Measurements from ENCODE around the gene SPATA24. TPM values are rescaled to one million over a fixed set of nuclear protein-coding genes. Genes with fewer than 3 reads are reported as not detected.

SPATA24 gene
- total and polyA plus RNA-seq, 2 of the 13 experiments (the other 11 are each of a cell fraction or from before 2014, with no cell fraction given), result 6.0 to 11.1 TPM

DNA sequence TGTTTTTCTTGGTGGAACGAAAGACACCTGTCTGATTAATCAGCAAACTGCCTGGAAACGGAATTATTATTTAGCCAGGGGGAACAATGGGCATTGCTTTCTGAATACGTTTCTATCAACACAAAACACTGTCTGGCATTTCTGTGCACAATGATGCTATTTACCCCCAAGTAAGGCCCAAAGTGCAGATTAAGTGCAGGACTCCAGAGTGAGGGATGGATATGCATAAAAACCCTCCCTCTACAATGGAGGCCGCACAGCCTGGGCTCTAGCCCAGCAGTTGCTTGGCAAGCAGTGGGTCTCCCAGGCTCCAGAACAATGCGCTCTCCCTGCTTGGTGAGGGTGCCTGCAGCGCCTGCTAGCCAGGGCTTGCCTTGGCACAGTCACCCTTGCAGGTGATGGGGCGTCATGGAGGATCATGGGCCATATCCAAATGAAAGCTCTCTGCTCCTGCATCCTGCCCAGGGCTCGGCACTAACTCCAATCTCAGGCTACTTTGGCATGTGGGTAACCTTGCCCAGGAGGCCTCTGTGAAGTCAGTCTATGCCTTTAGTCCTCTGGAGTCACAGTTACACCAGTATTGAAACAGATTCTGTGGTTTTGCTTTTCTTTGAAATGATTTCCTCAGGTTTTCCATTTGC, 11.5 kb upstream of the SPATA24 start:
- no peak for FAIRE-seq
- intact Hi-C loops (cut with micrococcal nuclease; ENCODE audit: unreplicated experiment) (no loop called here), in situ Hi-C loops (cut with HindIII; ENCODE audit: extremely low pct_ligation_motif_present, low pct_unique_long_range_greater_than_20kb) (no loop called here)
- H3K27ac ChIP-seq (ENCODE audit: extremely low read length, insufficient read depth, low read length), result no peak overlapping the region
- no peak for ATAC-seq
- TF ChIP-seq ZNF790 (CRISPR knock-in tag; IDR thresholded peaks at IDR 0.05; ENCODE audit: borderline replicate concordance) (no peak), IRF2 (CRISPR knock-in tag; IDR thresholded peaks at IDR 0.05) (no peak)
- TF ChIP-seq, protein P1, sequence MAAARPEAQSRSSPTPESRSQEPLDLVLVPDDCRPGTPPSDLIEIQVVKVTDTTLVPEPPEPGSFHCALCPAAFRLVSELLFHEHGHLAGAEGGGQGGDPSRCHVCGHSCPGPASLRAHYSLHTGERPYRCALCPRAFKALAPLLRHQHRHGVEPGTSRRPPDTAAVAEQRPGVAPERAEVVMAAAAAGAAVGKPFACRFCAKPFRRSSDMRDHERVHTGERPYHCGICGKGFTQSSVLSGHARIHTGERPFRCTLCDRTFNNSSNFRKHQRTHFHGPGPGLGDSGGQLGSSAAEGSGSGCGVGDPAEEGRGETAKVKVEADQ (CRISPR knock-in tag; IDR thresholded peaks at IDR 0.05; ENCODE audit: borderline replicate concordance), result no peak
- TF ChIP-seq, protein P2, sequence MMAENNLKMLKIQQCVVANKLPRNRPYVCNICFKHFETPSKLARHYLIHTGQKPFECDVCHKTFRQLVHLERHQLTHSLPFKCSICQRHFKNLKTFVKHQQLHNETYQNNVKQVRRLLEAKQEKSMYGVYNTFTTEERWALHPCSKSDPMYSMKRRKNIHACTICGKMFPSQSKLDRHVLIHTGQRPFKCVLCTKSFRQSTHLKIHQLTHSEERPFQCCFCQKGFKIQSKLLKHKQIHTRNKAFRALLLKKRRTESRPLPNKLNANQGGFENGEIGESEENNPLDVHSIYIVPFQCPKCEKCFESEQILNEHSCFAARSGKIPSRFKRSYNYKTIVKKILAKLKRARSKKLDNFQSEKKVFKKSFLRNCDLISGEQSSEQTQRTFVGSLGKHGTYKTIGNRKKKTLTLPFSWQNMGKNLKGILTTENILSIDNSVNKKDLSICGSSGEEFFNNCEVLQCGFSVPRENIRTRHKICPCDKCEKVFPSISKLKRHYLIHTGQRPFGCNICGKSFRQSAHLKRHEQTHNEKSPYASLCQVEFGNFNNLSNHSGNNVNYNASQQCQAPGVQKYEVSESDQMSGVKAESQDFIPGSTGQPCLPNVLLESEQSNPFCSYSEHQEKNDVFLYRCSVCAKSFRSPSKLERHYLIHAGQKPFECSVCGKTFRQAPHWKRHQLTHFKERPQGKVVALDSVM (CRISPR knock-in tag; IDR thresholded peaks at IDR 0.05), result no peak
- no TSS peak for BruUV-seq (replicated peaks)
- H3K79me2 ChIP-seq (ENCODE audit: insufficient read depth, low read length), result no peaks in the 10 kb centered on the region
- no peaks in the 10 kb centered on the region for H4K20me1 ChIP-seq (ENCODE audit: insufficient read depth, low read length)
- H3K36me3 ChIP-seq (replicated peaks in 1 of 2; ENCODE audit: control insufficient read depth in 1 of 2, insufficient read depth in 2 of 2, low read length in 2 of 2), result no peaks in the 10 kb centered on the region; a peak in 1 of 5 replicates
- H3K9ac ChIP-seq (ENCODE audit: insufficient read depth, low read depth, low read length), result no peak overlapping the region
- H3K4me3 ChIP-seq (replicated peaks in 1 of 3; ENCODE audit: insufficient read depth in 1 of 3, low read depth in 2 of 3, low read length in 3 of 3), result no peak overlapping the region
- peaks cover 39% of the 10 kb centered on the region for H3K4me1 ChIP-seq (ENCODE audit: insufficient read depth, low read length)
- no peak overlapping the region for H3K4me2 ChIP-seq (ENCODE audit: low read depth, low read length)
- POLR2A ChIA-PET, result no interaction called here
- H3K27me3 ChIP-seq (ENCODE audit: control insufficient read depth in 1 of 2, insufficient read depth in 2 of 2, low read length in 2 of 2), result no peaks in the 10 kb centered on the region
- no peak overlapping the region for H2AFZ ChIP-seq (ENCODE audit: low read length)
- H3K9me3 ChIP-seq (ENCODE audit: low read length), result no peaks in the 10 kb centered on the region
- 84% methylated on average over 7 of the region's 8 CpGs for WGBS (ENCODE audit: low lambda C conversion rate)
- DNase-seq (ENCODE audit: low spot score), result no peak
- CTCF ChIA-PET (ENCODE audit: low intra/inter-chr PET ratio, low total read pairs), result no interaction called here

Data from HepG2 (cell line).